Psoas muscle (tissue), 8 donors: ENCODE measurements around the gene ATP5MG. TPM values are rescaled to one million over a fixed set of nuclear protein-coding genes. Genes with fewer than 3 reads are reported as not detected.

Experiments used
- ATAC-seq, 4 donors: fragments of 200-7000 bp; cut with Tn5 transposase; one replicate each; pipeline ENCODE4 v1.9.1; 2020; ENCODE audit warnings: moderate library complexity in 3 of 4, mild to moderate bottlenecking in 2 of 4
- DNase-seq, 2 donors: peaks; one replicate each; pipeline ENCODE4 v3.0.0-alpha.2; 2020
- H3K27ac ChIP-seq: fragments of 200-600 bp; one replicate; pipeline ENCODE4 v1.8.0; 2022
- H3K27me3 ChIP-seq, 3 donors: fragments of 200-600 bp in 1 of 3; one replicate each; pipeline versions ENCODE4 v1.6.1 to v1.8.0; 2013 to 2022; ENCODE audit warnings: low read length in 2 of 3, mild to moderate bottlenecking in 2 of 3, moderate library complexity in 1 of 3; ENCODE audit not compliant: insufficient read depth in 3 of 3
- H3K36me3 ChIP-seq, 2 donors: fragments of 200-600 bp in 1 of 2; one replicate each; pipeline versions ENCODE4 v1.6.1 to v1.8.0; 2013 to 2022; ENCODE audit warnings: low read depth in 1 of 2, mild to moderate bottlenecking in 1 of 2, moderate library complexity in 1 of 2; ENCODE audit not compliant: insufficient read depth in 1 of 2
- H3K4me1 ChIP-seq: fragments of 200-600 bp; one replicate; pipeline ENCODE4 v1.8.0; 2022
- H3K4me3 ChIP-seq: fragments of 200-600 bp; one replicate; pipeline ENCODE4 v1.8.0; 2022; ENCODE audit warnings: mild to moderate bottlenecking
- H3K9me3 ChIP-seq: fragments of 200-600 bp; one replicate; pipeline ENCODE4 v1.8.0; 2022
- CTCF ChIP-seq: fragments of 200-600 bp; IDR thresholded peaks from one replicate; pipeline ENCODE4 v1.8.0; 2022; ENCODE audit warnings: antibody characterized with exemption
- WGBS, 3 donors: extraction: QIAGEN DNeasy Blood & Tissue Kit; methylation state at CpG; one replicate each; pipeline versions ENCODE4 v1.1.6 to v1.1.7; 2013; 5-methylcytosine and 5-hydroxymethylcytosine counted together
- intact Hi-C, 2 donors: fragments of 100-400 bp; cut with DNase I; formaldehyde crosslinking; loops; one replicate each; pipeline versions ENCODE4 v1.11.0 to v1.14.2; 2022
- polyA plus RNA-seq, 3 donors: library from polyadenylated mRNA; stranded (reverse); fragments of 200-250 nt; gene quantifications; one replicate each; pipeline ENCODE4 v1.2.3, GENCODE V29; 2013
- total RNA-seq, 4 donors: library from RNA; stranded (reverse); fragmentation: NEBNext Ultra II Directional in 2 of 4; extraction: Animal tissue kit (Norgen Biotek cat#: 25700) in 2 of 4; gene quantifications; one replicate each; pipeline versions ENCODE4 v1.2.1 to v1.2.4, GENCODE V29; 2021 to 2023
- donor health status: healthy with polysubstance abuse.
- donor health status: DM: no; HTN: no; CAD: no; lungs with moderate emphysema.
- donor health status: Bipolar disorder and iron deficiency.
- donor health status: healthy.
- donor health status: DM: yes; HTN: yes; CAD: no.
- donor health status: DM: no; HTN: no; CAD: no.
- donor health status: DM: no; HTN: no; CAD: no.
- donor health status: DM: yes; HTN: yes; CAD: no.

The ATP5MG gene
- total and polyA plus RNA-seq, 7 donors: 180 to 340 (median 237) TPM

DNA sequence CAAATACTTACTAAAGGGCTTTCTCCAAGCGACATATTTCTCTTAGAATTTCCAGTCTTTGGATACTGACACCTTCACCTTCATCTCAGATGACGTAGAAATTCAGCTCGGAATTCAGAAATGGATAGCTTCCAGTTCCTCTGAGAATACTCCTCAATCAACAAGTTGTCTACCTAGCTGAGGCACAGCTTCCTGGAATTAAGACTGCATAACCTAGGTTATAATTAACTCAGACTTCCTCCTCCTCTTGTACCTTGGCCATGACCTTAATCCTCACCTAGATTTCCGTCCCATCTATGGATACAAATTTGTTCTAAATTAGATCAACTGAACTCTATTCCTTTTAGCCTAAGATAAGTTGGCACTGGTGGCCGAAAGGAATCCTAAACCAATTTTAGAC is 17.4 kb downstream of the ATP5MG start:
- DNase-seq: no peak
- H3K4me1 ChIP-seq: peaks cover 14% of the 10 kb centered on the region
- no peak for TF ChIP-seq CTCF
- ATAC-seq: peak in 1 of 4 donors; percentile 36
- 46 to 60% (median 47%) methylated on average over 5 of the region's 5 CpGs for WGBS, 3 donors
- H3K9me3 ChIP-seq: no peaks in the 10 kb centered on the region
- peaks cover 0 to 4% of the 10 kb centered on the region in 2 donors for H3K36me3 ChIP-seq
- H3K27me3 ChIP-seq: no peaks in the 10 kb centered on the region
- H3K4me3 ChIP-seq: no peak overlapping the region
- no peak overlapping the region for H3K27ac ChIP-seq
- intact Hi-C loops: no loop called here

- intact Hi-C loops: no loop called here
- no peak for DNase-seq
Measured at GRCh38 chr11:118427707-118428106, 26.3 kb downstream of the ATP5MG start.

DNA sequence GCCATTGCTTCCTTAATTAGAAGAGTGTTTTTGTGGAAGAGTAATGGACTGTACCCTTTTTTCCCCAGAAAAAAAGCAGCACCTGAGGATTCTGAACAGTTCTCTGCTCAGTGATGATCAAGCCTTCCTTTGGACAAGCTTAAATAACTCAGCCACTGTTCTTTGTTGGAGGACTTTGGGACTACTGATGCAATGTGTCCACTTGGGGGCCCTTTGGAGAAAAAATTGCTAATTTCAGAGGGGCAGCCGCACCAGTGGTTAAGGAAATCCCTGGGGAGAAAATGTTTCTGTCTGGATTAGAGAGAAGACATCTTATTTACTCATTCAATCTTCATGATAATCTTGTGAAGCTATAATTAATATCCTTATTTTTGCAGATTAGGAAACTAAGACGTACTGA is 29.6 kb downstream of the ATP5MG start:
- H3K27me3 ChIP-seq: no peaks in the 10 kb centered on the region
- H3K4me3 ChIP-seq: no peak overlapping the region
- no peaks in the 10 kb centered on the region for H3K9me3 ChIP-seq
- DNase-seq (no peak), ATAC-seq (no peak)
- TF ChIP-seq CTCF: no peak
- WGBS, 3 donors: 79 to 80% (median 80%) methylated on average over 2 of the region's 2 CpGs
- no peak overlapping the region for H3K27ac ChIP-seq
- peaks cover 4% of the 10 kb centered on the region for H3K4me1 ChIP-seq
- intact Hi-C loops: no loop called here
- no peaks in the 10 kb centered on the region for H3K36me3 ChIP-seq

More at GRCh38 chr11:118427707-118428106, 26.3 kb downstream of the ATP5MG start:
- no peak overlapping the region for H3K4me3 ChIP-seq
- no peak for ATAC-seq
- H3K27ac ChIP-seq: no peak overlapping the region
- TF ChIP-seq CTCF: no peak
- H3K27me3 ChIP-seq: no peaks in the 10 kb centered on the region
- H3K4me1 ChIP-seq: no peaks in the 10 kb centered on the region
- 3 to 11% (median 8%) methylated on average over 1 of the region's 1 CpG for WGBS, 3 donors
- no peaks in the 10 kb centered on the region for H3K36me3 ChIP-seq
- H3K9me3 ChIP-seq: no peaks in the 10 kb centered on the region

GRCh38 chr11:118434123-118434552 is 32.7 kb downstream of the ATP5MG start:
- intact Hi-C loops: no loop called here
- no peaks in the 10 kb centered on the region for H3K36me3 ChIP-seq
- peak overlapping the region; percentile 97 for H3K4me3 ChIP-seq
- no peak for TF ChIP-seq CTCF
- ATAC-seq (no peak), DNase-seq (no peak)
- H3K27ac ChIP-seq: no peak overlapping the region
- WGBS, 3 donors: 3 to 6% (median 5%) methylated on average over 9 of the region's 9 CpGs
- H3K9me3 ChIP-seq: no peaks in the 10 kb centered on the region
- H3K27me3 ChIP-seq: no peaks in the 10 kb centered on the region
- H3K4me1 ChIP-seq: peaks cover 18% of the 10 kb centered on the region
